Measurements from ENCODE around the gene SNUPN. TPM values are rescaled to one million over a fixed set of nuclear protein-coding genes. Genes with fewer than 3 reads are reported as not detected.
"Not testable (repeated sequence)": the region's sequence is repeated elsewhere in the genome, so short reads cannot be mapped to it uniquely, and the experiment has no call there.

The SNUPN gene
- total RNA-seq, 1 experiment from 2014 or later = 27.9 TPM

GRCh38 chr15:75570126-75570845 lies 55.2 kb downstream of the SNUPN start:
- ChIA-PET CTCF (no interaction called here), POLR2A (no interaction called here)
- TF ChIP-seq KAT7 (CRISPR knock-in tag; IDR thresholded peaks at IDR 0.05; ENCODE audit: borderline replicate concordance) (no peak), ZNF425 (CRISPR knock-in tag; conservative IDR thresholded peaks at IDR 0.05) (no peak)
- Mint-ChIP-seq H3K9me3 (no peaks in the 10 kb centered on the region), H3K27me3 (ENCODE audit: low read depth) (no peaks in the 10 kb centered on the region), H3K27ac (no peak overlapping the region; the same call in 1 of the 2 replicates), H3K4me1 (peaks cover 40% of the 10 kb centered on the region), H3K36me3 (peaks cover 9% of the 10 kb centered on the region), H3K4me3 (no peak overlapping the region)
- no peak for ATAC-seq
- DNase-seq (ENCODE audit: low spot score) = no peak

- Mint-ChIP-seq H3K27me3 (ENCODE audit: low read depth) (no peaks in the 10 kb centered on the region), H3K4me1 (peaks cover 15% of the 10 kb centered on the region), H3K9me3 (peaks cover 5% of the 10 kb centered on the region; the same call in 1 of the 2 replicates), H3K27ac (no peak overlapping the region; the same call in 1 of the 2 replicates), H3K36me3 (peaks cover 22% of the 10 kb centered on the region), H3K4me3 (no peak overlapping the region)
- DNase-seq (ENCODE audit: low spot score) = no peak
- TF ChIP-seq HMGA2 (CRISPR knock-in tag; IDR thresholded peaks at IDR 0.05) (peak; percentile 56; the same call in 1 of the 2 replicates), SP1 (CRISPR knock-in tag; conservative IDR thresholded peaks at IDR 0.05) (no peak)
- ChIA-PET POLR2A (no interaction called here), CTCF (no interaction called here)
- no peak for ATAC-seq
Observed at GRCh38 chr15:75565062-75565970, 60.2 kb downstream of the SNUPN start.

DNA sequence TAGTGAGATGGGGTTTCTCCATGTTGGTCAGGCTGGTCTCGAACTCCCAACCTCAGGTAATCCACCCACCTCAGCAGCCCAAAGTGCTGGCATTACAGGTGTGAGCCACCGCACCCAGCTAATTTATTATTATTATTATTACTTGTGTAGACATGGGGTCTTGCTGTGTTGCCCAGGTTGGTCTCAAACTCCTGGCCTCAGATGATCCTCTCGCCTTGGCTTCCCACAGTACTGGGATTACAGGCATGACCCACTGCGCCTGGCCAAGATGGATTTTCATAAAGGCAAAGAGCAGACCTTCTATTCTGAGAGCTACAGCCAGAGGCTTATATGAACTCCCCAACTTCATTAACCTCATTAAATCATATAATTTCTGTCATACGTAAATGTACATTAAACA lies 63.6 kb downstream of the SNUPN start:
- Mint-ChIP-seq H3K27ac (peak overlapping the region; percentile 15; the same call in 1 of the 2 replicates), H3K9me3 (peaks cover 12% of the 10 kb centered on the region), H3K4me3 (no peak overlapping the region), H3K4me1 (peaks cover 15% of the 10 kb centered on the region), H3K36me3 (peaks cover 24% of the 10 kb centered on the region), H3K27me3 (ENCODE audit: low read depth) (no peaks in the 10 kb centered on the region)
- no peak for ATAC-seq
- DNase-seq (ENCODE audit: low spot score) = no peak
- ChIA-PET POLR2A (no interaction called here), CTCF (no interaction called here)
- TF ChIP-seq ZNF121 (CRISPR knock-in tag; IDR thresholded peaks at IDR 0.05) = peak; percentile 47; the same call in 1 of the 2 replicates
- TF ChIP-seq ELF4 (CRISPR knock-in tag; IDR thresholded peaks at IDR 0.05; ENCODE audit: low read depth) = no peak

GRCh38 chr15:75559360-75559759 lies 66.2 kb downstream of the SNUPN start:
- ATAC-seq; DNase-seq (ENCODE audit: low spot score); CTCF ChIA-PET; H3K4me3 Mint-ChIP-seq; POLR2A ChIA-PET; H3K4me1 Mint-ChIP-seq; H3K27me3 Mint-ChIP-seq (ENCODE audit: low read depth): not testable (repeated sequence)
- Mint-ChIP-seq H3K9me3 (peaks cover 12% of the 10 kb centered on the region), H3K27ac (peak overlapping the region; percentile 60; the same call in 1 of the 2 replicates), H3K36me3 (peaks cover 24% of the 10 kb centered on the region)

GRCh38 chr15:75558955-75559354 lies 66.6 kb downstream of the SNUPN start:
- H3K27ac Mint-ChIP-seq; CTCF ChIA-PET; DNase-seq (ENCODE audit: low spot score); POLR2A ChIA-PET; H3K27me3 Mint-ChIP-seq (ENCODE audit: low read depth); ATAC-seq; H3K4me3 Mint-ChIP-seq; H3K4me1 Mint-ChIP-seq: not testable (repeated sequence)
- Mint-ChIP-seq H3K9me3 (peaks cover 12% of the 10 kb centered on the region), H3K36me3 (peaks cover 24% of the 10 kb centered on the region)

- H3K4me3 Mint-ChIP-seq = no peak overlapping the region
- POLR2A ChIA-PET = interaction anchor here (1.5 kb wide), 1 partner anchor 19 kb away, joined by 4 read pairs; no protein-coding TSS in a partner anchor
- H3K9me3 Mint-ChIP-seq = peaks cover 4% of the 10 kb centered on the region
- H3K36me3 Mint-ChIP-seq = peaks cover 8% of the 10 kb centered on the region
- no peaks in the 10 kb centered on the region for H3K27me3 Mint-ChIP-seq (ENCODE audit: low read depth)
- no peak for ATAC-seq
- CTCF ChIA-PET = interaction anchor here (0.9 kb wide), 1 partner anchor 23 kb away, joined by 7 read pairs; no protein-coding TSS in a partner anchor
- H3K4me1 Mint-ChIP-seq = peaks cover 7% of the 10 kb centered on the region
- peak overlapping the region; percentile 60; the same call in 1 of the 2 replicates for H3K27ac Mint-ChIP-seq
- DNase-seq (ENCODE audit: low spot score) = no peak
- TF ChIP-seq, protein P1, sequence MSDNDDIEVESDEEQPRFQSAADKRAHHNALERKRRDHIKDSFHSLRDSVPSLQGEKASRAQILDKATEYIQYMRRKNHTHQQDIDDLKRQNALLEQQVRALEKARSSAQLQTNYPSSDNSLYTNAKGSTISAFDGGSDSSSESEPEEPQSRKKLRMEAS (CRISPR knock-in tag; IDR thresholded peaks at IDR 0.05) = no peak
- TF ChIP-seq AFF4 (CRISPR knock-in tag; IDR thresholded peaks at IDR 0.05; ENCODE audit: borderline replicate concordance) (no peak), SMAD4 (CRISPR knock-in tag; IDR thresholded peaks at IDR 0.05) (no peak), ZNF317 (CRISPR knock-in tag; IDR thresholded peaks at IDR 0.05; ENCODE audit: borderline replicate concordance, low read depth) (no peak), GTF2I (CRISPR knock-in tag; conservative IDR thresholded peaks at IDR 0.05) (no peak)
Observed at GRCh38 chr15:75554717-75555116, 70.8 kb downstream of the SNUPN start.

All from WTC11 (cell line).